WERI-Rb-1 (cell line): ENCODE results near the gene PRPF6.

Experiments
- DNase-seq: peaks from one replicate; pipeline ENCODE4 v3.0.0-alpha.2; 2020
- H3K27ac ChIP-seq: fragments of 250-450 bp; sonication (Bioruptor Pico); 2 replicates; pipeline ENCODE4 v1.5.1; 2020; ENCODE audit warnings: mild to moderate bottlenecking, moderate library complexity
- H3K27me3 ChIP-seq: fragments of 250-450 bp; sonication (Bioruptor Pico); 2 replicates; pipeline ENCODE4 v1.5.1; 2021; ENCODE audit warnings: mild to moderate bottlenecking, low read depth, moderate library complexity; ENCODE audit not compliant: insufficient read depth, severe bottlenecking
- H3K36me3 ChIP-seq: fragments of 250-450 bp; sonication (Bioruptor Pico); 2 replicates; pipeline ENCODE4 v1.5.1; 2020; ENCODE audit warnings: mild to moderate bottlenecking, moderate library complexity
- H3K4me3 ChIP-seq: 2 replicates; pipeline ENCODE4 v1.5.1; 2011; ENCODE audit warnings: low read depth, mild to moderate bottlenecking, control low read depth, low read length
- H3K9me3 ChIP-seq: fragments of 250-450 bp; sonication (Bioruptor Pico); 2 replicates; pipeline ENCODE4 v1.5.1; 2021; ENCODE audit warnings: mild to moderate bottlenecking, moderate library complexity; ENCODE audit not compliant: severe bottlenecking
- TF ChIP-seq, protein P1 (sequence below): IDR thresholded peaks from 2 replicates; pipeline ENCODE4 v1.5.1; 2011; ENCODE audit warnings: low read depth, mild to moderate bottlenecking, control low read depth, inconsistent platforms, low read length

The PRPF6 gene

DNA sequence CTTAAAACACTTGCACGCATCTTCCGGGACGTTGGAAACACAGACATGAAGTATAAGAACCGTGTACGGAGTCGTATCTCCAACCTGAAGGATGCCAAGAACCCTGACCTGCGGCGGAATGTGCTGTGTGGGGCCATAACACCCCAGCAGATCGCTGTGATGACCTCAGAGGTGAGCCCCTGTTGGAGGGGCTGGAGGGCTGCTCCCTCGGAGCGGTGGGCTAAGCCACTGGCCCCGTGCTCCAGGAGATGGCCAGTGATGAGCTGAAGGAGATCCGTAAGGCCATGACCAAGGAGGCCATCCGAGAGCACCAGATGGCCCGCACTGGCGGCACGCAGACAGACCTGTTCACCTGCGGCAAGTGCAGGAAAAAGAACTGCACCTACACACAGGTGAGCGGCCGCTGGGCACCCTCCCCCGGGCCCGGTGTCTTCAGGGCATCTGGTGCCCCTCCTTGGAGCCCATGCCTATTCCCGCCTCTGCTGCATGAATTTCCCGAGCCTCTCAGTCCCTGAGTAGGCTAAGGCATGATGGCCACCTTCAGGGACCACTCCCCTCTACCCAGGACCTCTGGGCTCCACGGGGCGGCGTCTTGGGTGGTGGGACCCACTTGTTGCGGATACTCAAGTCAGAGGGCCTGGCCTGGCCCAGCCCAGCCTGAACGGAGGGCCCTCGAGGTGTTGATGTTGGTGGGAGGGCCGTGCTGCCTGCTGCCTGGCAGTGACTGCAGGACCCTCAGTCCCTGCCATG lies 89.5 kb downstream of the PRPF6 start:
- no peaks in the 10 kb centered on the region for H3K36me3 ChIP-seq
- H3K27me3 ChIP-seq = no peaks in the 10 kb centered on the region
- H3K27ac ChIP-seq = no peak overlapping the region
- DNase-seq = no peak
- H3K9me3 ChIP-seq = no peaks in the 10 kb centered on the region
- no peak overlapping the region for H3K4me3 ChIP-seq
- TF ChIP-seq, protein P1, sequence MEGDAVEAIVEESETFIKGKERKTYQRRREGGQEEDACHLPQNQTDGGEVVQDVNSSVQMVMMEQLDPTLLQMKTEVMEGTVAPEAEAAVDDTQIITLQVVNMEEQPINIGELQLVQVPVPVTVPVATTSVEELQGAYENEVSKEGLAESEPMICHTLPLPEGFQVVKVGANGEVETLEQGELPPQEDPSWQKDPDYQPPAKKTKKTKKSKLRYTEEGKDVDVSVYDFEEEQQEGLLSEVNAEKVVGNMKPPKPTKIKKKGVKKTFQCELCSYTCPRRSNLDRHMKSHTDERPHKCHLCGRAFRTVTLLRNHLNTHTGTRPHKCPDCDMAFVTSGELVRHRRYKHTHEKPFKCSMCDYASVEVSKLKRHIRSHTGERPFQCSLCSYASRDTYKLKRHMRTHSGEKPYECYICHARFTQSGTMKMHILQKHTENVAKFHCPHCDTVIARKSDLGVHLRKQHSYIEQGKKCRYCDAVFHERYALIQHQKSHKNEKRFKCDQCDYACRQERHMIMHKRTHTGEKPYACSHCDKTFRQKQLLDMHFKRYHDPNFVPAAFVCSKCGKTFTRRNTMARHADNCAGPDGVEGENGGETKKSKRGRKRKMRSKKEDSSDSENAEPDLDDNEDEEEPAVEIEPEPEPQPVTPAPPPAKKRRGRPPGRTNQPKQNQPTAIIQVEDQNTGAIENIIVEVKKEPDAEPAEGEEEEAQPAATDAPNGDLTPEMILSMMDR = no peak

- DNase-seq = no peak
- Histone ChIP-seq H3K27ac (no peak overlapping the region), H3K36me3 (no peaks in the 10 kb centered on the region), H3K4me3 (no peak overlapping the region), H3K27me3 (no peaks in the 10 kb centered on the region), H3K9me3 (no peaks in the 10 kb centered on the region)
- TF ChIP-seq, protein P1 = no peak
Measured at GRCh38 chr20:64071341-64072332, 90.7 kb downstream of the PRPF6 start.

DNA sequence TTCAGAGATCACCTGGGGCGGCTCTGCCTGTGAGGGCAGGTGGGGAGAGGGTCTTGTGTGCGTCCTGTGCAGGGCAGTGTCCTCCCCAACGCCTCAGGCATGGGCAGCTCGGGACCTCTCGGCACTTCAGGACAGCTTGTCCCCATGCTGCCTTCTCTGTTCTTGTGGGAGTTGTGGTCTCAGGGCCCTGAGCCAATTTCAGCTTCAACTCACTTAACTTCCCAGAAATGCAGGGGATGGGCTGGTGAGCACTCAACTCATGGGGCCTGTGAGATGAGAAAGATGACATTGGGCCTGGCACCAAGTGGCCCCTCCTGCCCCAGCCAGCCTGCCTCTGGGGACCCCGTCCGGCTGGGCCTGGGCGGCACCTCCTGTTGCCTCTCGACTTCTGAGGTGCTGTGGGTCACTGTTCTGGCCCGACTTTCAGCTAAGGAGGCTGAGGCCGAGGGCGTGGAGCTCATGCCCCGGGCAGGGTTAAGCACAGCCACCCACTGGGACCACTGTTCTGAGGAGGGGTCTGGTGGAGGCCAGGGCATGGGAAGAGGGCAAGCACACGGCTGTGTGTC lies 91.6 kb downstream of the PRPF6 start:
- Histone ChIP-seq H3K36me3 (no peaks in the 10 kb centered on the region), H3K9me3 (no peaks in the 10 kb centered on the region), H3K27ac (no peak overlapping the region), H3K4me3 (no peak overlapping the region), H3K27me3 (no peaks in the 10 kb centered on the region)
- DNase-seq = no peak
- TF ChIP-seq, protein P1 = no peak

- TF ChIP-seq, protein P1 = no peak
- no peak overlapping the region for H3K4me3 ChIP-seq
- no peaks in the 10 kb centered on the region for H3K36me3 ChIP-seq
- no peaks in the 10 kb centered on the region for H3K9me3 ChIP-seq
- H3K27ac ChIP-seq = no peak overlapping the region
- no peaks in the 10 kb centered on the region for H3K27me3 ChIP-seq
- DNase-seq = no peak
Measured at GRCh38 chr20:64073476-64074183, 92.7 kb downstream of the PRPF6 start.

- DNase-seq = no peak
- H3K27me3 ChIP-seq = no peaks in the 10 kb centered on the region
Measured at GRCh38 chr20:64074184-64074789, 93.4 kb downstream of the PRPF6 start.

More at GRCh38 chr20:64074184-64074789, 93.4 kb downstream of the PRPF6 start:
- no peaks in the 10 kb centered on the region for H3K9me3 ChIP-seq
- TF ChIP-seq, protein P1 = no peak
- H3K27ac ChIP-seq = no peak overlapping the region
- H3K36me3 ChIP-seq = no peaks in the 10 kb centered on the region
- no peak overlapping the region for H3K4me3 ChIP-seq
